ENCODE measurements around the gene LRAT. TPM values are rescaled to one million over a fixed set of nuclear protein-coding genes. Genes with fewer than 3 reads are reported as not detected.

Gene LRAT
- total and polyA plus RNA-seq, 2 experiments from 2014 or later = 57.1 to 90.1 TPM

GRCh38 chr4:154738426-154738825 is 5.4 kb upstream of the LRAT start:
- H3K4me3 Mint-ChIP-seq = no peak overlapping the region
- H3K9me3 Mint-ChIP-seq = no peaks in the 10 kb centered on the region
- H3K27ac Mint-ChIP-seq = peak overlapping the region; percentile 70; the same call in 1 of the 2 replicates
- H3K4me1 Mint-ChIP-seq = peaks cover 38% of the 10 kb centered on the region
- H3K27ac ChIP-seq (ENCODE audit: low read depth) = no peak overlapping the region
- peak; percentile 42 for DNase-seq (ENCODE audit: low spot score)
- H3K36me3 ChIP-seq (ENCODE audit: insufficient read depth) = no peaks in the 10 kb centered on the region
- peak overlapping the region; percentile 82 for H3K4me2 ChIP-seq
- peaks cover 4% of the 10 kb centered on the region; the same call in 1 of the 2 replicates for H3K9me2 ChIP-seq (ENCODE audit: insufficient read depth)
- H4K20me1 ChIP-seq (replicated peaks; ENCODE audit: insufficient read depth) = no peaks in the 10 kb centered on the region
- no peaks in the 10 kb centered on the region for H3K79me2 ChIP-seq (replicated peaks; ENCODE audit: insufficient read depth)
- TF ChIP-seq REST (IDR thresholded peaks at IDR 0.05; ENCODE audit: unreplicated experiment) (no peak), ZNF114 (CRISPR knock-in tag; IDR thresholded peaks at IDR 0.05) (no peak), CTCF (conservative IDR thresholded peaks at IDR 0.05; ENCODE audit: low read depth in 2 of 2) (no peak), ZNF331 (CRISPR knock-in tag; IDR thresholded peaks at IDR 0.05; ENCODE audit: low read depth) (no peak), POLR2AphosphoS5 (IDR thresholded peaks at IDR 0.05; ENCODE audit: low read depth) (no peak), NANOG (IDR thresholded peaks at IDR 0.05; ENCODE audit: borderline replicate concordance) (no peak), CREB1 (CRISPR knock-in tag; IDR thresholded peaks at IDR 0.05; ENCODE audit: low read depth) (no peak), JUNB (IDR thresholded peaks at IDR 0.05; ENCODE audit: unreplicated experiment) (no peak)
- peaks cover 30% of the 10 kb centered on the region for H3K27me3 Mint-ChIP-seq (ENCODE audit: insufficient read depth, low read depth, poor library complexity)
- ATAC-seq = no peak
- H3F3A ChIP-seq (replicated peaks; ENCODE audit: low read depth) = peaks cover 21% of the 10 kb centered on the region
- H3K4me3 ChIP-seq = peak overlapping the region; percentile 8; the same call in 1 of the 2 replicates
- H3K36me3 Mint-ChIP-seq (ENCODE audit: low read depth) = 0 out of 3 replicates have a peak, but pooled peaks cover 2% of the 10 kb centered on the region
- H2AFZ ChIP-seq = no peak overlapping the region
- peaks cover 46% of the 10 kb centered on the region for H3K4me1 ChIP-seq (ENCODE audit: insufficient read depth)
- peaks cover 38% of the 10 kb centered on the region for H3K27me3 ChIP-seq (ENCODE audit: insufficient read depth)

GRCh38 chr4:154739111-154739510 is 4.7 kb upstream of the LRAT start:
- Histone ChIP-seq H3K27me3 (ENCODE audit: insufficient read depth) (peaks cover 40% of the 10 kb centered on the region), H3F3A (replicated peaks; ENCODE audit: low read depth) (peaks cover 21% of the 10 kb centered on the region), H3K79me2 (replicated peaks; ENCODE audit: insufficient read depth) (no peaks in the 10 kb centered on the region; the same call in 1 of the 2 replicates), H3K27ac (ENCODE audit: low read depth) (no peak overlapping the region), H2AFZ (no peak overlapping the region), H3K9me2 (ENCODE audit: insufficient read depth) (no peaks in the 10 kb centered on the region), H3K4me3 (peak overlapping the region; percentile 8; the same call in 1 of the 2 replicates), H3K4me1 (ENCODE audit: insufficient read depth) (peaks cover 46% of the 10 kb centered on the region), H3K4me2 (peak overlapping the region; percentile 82), H4K20me1 (replicated peaks; ENCODE audit: insufficient read depth) (no peaks in the 10 kb centered on the region), H3K36me3 (ENCODE audit: insufficient read depth) (no peaks in the 10 kb centered on the region)
- Mint-ChIP-seq H3K27ac (no peak overlapping the region; the same call in 1 of the 2 replicates), H3K4me3 (no peak overlapping the region; the same call in 2 of the 3 replicates), H3K4me1 (peaks cover 38% of the 10 kb centered on the region), H3K9me3 (no peaks in the 10 kb centered on the region), H3K36me3 (ENCODE audit: low read depth) (no peaks in the 10 kb centered on the region), H3K27me3 (ENCODE audit: insufficient read depth, low read depth, poor library complexity) (peaks cover 37% of the 10 kb centered on the region)
- TF ChIP-seq ZNF331 (CRISPR knock-in tag; IDR thresholded peaks at IDR 0.05; ENCODE audit: low read depth) (no peak), POLR2AphosphoS5 (IDR thresholded peaks at IDR 0.05; ENCODE audit: low read depth) (no peak), NANOG (IDR thresholded peaks at IDR 0.05; ENCODE audit: borderline replicate concordance) (peak; percentile 25; the same call in 1 of the 2 replicates), REST (IDR thresholded peaks at IDR 0.05; ENCODE audit: unreplicated experiment) (no peak), STAT1 (IDR thresholded peaks at IDR 0.05; ENCODE audit: unreplicated experiment) (no peak)
- DNase-seq (ENCODE audit: low spot score) = peak; percentile 45
- peak; percentile 6 for ATAC-seq
